NCI-H2081 treated with DMSO at 0.1 percent for 48 hours (cell line): ENCODE measurements around the gene ZRSR2.
A peak's percentile ranks its signal among the peaks of the same experiment; 100 is the strongest.
"Not testable (repeated sequence)": the region's sequence is repeated elsewhere in the genome, so short reads cannot be mapped to it uniquely, and the experiment has no call there.

Source experiments
- DNase-seq: peaks from one replicate; lab custom pipeline; 2025; lab: John Stamatoyannopoulos, UW

The ZRSR2 gene, protein sequence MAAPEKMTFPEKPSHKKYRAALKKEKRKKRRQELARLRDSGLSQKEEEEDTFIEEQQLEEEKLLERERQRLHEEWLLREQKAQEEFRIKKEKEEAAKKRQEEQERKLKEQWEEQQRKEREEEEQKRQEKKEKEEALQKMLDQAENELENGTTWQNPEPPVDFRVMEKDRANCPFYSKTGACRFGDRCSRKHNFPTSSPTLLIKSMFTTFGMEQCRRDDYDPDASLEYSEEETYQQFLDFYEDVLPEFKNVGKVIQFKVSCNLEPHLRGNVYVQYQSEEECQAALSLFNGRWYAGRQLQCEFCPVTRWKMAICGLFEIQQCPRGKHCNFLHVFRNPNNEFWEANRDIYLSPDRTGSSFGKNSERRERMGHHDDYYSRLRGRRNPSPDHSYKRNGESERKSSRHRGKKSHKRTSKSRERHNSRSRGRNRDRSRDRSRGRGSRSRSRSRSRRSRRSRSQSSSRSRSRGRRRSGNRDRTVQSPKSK

DNA sequence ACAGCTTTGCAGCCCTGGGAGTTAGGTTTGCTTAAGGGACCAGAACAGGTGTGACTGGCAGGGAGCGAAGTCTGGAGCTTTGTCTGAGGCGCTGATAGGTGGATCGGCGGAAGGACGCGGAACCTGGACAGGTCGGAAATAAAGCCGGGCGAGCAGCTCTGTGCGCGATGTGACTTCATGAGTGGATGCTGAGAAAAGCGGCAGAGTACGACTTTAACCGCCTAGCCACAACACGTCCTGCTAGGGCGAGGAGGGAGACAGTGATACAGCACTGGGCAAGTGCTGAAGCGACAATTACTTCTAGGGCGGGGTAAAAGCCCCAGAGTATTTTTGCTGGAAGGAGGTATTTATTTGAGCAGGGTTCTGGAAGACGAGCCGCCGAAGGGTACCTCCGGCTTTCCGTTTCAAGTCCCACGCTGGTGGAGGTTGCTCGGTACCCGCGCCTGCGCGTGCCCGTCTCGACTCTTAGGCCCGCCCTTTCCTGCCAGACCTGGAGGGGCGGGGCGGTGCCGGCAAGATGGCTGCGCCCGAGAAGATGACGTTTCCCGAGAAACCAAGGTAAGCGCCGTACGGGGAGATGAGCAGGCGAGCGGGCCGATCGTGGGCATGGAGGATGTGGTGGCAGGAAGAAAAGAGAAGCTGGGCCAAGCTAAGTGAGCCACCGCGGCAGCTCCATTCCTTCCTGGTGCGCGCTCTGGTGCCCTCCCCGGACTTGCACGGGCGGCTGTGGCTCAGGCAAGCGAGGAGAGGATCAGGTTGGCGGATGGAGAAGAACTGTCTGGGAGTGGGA, at the start of gene ZRSR2:
ZRSR2 (plus strand) TSS at position 506 of the 790 bp plus-strand sequence; CDS start at position 518, 12 bp downstream.
- peak; percentile 65 for DNase-seq

DNA sequence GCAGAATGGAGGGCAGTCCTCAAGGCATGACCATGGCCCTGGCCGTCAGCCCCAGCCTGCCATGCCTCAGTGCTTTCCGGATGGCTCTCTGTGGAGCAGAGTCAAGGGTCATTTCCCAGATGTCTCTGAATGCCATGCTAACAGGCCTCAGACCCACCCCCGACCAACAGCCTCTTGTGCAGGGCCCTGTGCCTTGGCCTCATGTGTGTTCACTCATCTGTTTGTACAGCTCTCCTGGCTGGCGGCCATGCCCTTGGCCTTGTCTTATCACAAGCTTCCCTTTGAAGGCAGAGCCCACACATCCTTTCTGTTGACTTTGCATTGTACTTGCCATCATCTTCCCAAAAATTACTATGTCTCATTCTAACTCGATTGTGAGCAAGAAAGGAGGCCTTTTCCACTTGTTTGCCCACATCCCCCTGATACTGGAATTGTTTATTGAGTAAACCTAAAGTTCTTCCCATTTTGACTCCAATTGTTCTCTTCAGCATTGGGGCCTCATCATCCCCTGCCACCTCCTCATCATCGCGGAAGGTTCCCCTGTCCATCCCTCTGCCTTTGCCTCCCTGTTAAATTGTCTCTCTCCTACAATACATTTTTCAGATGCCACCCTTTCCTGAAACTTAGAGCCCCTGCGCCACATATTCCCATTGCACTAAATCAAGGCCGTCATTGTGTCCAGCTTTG, 46.0 kb upstream of the ZRSR2 start:
- DNase-seq, result no peak

DNA sequence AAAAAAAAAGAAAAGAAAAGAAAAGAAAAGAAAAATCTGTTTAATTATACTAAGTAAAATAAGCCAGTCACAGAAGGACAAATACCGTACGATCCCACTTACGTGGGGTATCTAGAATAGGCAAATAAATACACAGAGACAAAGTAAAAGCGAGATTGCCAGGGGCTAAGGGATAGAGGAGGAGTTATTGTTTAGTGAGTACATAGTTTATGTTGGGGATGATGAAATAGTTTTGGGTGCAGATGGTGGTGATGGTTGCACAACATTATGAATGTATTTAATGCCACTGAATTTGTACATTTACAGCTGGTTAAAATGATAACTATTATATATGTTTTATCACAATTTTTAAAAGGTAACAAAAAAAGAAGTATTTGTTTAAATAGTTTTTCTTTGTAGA, 45.1 kb upstream of the ZRSR2 start:
- DNase-seq, result no peak

DNA sequence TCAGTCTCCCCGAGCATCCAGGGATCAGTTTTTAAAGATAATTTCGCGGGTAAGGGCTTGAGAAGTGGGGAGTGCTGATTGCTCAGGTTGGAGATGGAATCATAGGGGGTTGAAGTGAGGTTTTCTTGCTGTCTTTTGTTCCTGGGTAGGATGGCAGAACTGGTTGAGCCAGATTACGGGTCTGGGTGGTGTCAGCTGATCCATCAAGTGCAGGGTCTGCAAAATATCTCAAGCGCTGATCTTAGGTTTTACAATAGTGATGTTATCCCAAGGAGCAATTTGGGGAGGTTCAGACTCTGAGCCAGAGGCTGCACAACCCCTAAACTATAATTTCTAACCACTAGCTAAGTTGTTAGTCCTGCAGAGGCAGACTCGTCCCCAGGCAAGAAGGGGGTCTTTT, 43.6 kb upstream of the ZRSR2 start:
- DNase-seq, result not testable (repeated sequence)

DNA sequence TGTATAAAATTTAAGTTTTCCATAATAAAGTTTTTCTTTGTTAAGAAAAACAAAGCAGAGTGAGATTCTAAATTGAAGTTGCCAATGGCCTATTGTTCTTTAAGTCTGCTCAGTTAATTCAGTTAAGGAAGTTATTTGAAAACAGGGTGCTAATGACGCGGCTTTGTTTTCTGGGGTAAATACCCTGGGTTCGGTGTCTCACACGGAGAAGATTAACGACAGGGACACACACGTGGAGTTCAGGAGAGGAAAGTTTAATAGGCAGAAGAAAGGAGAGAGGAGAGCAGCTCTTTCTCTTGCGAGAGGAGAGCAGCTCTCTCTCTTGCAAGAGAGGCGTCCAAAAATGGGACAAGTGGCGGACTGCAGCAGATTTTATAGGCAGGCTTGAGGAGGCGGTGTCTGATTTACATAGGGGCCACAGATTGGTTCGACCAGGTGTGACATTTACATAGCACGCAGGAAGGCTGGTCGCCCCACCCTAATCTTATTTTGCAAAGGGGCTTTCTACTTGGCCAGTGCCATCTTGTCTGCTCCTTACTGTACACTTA, 42.6 kb upstream of the ZRSR2 start:
- DNase-seq, result no peak

DNA sequence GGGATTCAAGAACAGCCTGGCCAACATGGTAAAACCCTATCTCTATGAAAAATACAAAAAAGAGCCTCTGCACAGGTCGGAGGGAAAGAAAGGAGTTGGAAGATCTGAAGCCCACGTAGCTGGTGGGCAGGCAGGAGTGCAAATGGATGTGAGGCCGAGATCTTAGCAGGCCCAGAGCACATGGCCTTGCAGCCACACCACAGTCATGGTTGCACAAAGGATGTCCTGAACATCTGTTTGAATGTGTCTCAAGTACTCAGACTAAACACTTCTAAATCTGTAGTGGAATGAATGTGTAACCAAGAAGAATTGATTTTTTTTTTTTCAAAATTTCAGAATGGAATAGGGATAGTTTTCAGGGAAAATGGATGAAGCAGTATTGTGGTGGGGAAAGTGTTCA, 41.4 kb upstream of the ZRSR2 start:
- no peak for DNase-seq

DNA sequence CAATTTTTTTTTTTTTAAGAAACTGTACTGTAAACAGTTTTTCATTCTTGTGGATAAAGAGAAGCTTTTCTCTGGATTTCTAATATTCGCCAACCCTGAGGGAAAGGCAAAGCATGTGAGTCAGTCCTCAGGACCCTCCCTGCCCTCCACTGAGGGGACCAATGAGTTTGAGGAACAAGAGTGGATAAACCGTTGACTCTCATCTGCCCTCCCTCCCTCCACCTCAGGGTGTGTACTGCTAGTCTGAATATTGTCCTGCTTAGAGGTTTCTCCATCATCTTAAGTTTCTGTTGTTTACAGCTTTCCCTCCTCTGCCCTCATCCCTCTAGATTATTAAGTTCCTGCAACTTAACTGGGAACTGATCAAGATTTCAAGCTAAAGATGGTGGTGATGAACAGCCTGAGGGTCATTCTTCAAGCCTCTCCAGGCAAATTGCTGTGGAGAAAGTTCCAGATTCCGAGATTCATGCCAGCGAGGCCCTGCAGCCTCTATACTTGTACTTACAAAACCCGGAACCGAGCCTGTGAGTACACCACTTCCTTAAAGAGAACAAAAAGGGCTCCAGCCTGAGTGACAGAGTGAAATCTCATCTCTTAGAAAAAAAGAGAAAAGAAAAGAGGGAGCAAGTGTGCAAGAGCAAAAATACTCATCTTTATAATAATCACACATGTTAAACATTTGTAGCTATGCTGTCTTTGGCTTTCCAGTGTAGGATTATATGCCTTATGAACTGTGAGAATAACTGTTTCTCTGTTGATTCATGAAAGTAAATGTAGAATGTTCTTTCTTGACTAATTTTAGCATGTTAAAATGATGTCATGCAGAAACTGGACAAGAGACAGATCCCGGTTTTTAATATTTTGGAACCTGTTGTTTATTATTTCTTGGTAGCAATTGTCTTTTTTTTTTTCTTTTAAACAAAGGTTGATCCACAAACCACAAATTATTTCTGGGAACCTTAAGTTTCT, 40.4 kb upstream of the ZRSR2 start:
- no peak for DNase-seq

DNA sequence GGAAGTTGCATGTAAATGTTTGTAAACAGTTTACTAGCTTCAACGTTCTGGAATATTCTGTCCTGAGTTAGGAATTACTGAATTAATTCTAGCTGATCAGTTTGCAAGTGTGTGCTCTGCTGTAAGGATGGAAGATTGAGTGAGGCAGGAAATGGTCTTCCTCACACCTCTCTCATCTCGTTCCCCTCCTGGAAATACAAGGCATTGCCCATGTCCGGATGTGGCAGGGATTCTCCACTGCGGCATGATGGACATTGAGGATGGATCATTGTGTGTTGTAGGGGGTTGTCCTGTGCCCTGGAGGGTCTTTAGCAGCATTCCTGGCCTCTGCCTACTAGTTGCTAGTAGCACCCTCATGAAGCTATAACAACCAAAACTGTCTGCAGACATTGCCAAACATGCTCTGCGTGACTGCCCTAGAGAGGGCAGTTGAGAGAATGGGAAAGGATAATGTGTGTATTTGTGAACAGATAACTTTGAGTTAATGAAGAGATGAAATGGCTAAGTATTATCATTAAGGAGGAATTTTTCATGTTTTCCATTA, 39.6 kb upstream of the ZRSR2 start:
- no peak for DNase-seq

DNA sequence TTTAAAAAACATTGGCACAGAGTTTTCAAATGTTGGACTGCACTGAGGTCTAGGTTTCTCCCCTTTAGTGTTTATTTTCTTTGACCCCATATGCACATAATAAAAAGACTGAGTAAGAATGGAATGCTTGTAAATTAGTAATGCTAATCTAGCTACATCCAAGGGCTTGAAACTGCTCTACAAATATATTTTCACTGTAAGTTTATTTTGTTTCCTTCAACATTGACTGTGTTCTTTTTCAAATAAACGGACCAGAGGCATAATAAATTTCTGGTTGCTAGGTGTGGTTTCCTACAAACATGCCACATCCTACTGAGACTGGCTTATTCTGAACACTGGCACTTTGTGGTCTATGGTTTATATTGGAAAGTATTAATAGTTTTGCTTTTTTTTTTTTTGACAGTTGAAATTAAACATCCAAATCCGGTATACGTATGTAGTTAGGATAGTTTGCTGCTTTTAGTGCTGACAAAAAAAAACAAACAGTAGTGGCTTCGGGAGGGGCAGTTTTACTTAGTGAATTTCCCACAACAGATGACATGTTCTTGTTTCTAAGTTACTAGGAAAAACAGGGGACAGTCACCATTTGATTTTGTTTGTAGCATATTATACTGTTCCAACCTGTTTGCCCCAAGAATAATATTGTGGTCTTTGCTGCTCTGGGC, 39.0 kb upstream of the ZRSR2 start:
- DNase-seq, result no peak

DNA sequence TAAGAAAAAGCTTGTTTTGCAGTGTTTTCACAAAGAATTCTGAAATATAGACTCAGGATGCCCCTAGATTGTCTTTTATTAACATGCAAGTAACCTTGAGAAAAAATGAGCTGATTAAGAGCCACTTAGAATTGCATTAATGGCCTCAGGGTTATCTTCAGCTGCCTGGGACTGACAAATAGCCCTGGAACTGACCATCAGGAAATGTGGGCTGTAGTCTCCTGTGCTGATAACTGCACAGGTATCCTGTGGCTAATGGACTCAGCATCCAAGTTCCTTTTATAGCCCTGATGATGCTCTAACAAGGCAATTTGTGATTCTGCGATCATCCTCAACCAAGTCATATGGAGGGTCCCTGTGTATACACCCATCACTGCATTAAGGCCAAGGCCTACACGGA, 35.2 kb upstream of the ZRSR2 start:
- DNase-seq, result no peak

DNA sequence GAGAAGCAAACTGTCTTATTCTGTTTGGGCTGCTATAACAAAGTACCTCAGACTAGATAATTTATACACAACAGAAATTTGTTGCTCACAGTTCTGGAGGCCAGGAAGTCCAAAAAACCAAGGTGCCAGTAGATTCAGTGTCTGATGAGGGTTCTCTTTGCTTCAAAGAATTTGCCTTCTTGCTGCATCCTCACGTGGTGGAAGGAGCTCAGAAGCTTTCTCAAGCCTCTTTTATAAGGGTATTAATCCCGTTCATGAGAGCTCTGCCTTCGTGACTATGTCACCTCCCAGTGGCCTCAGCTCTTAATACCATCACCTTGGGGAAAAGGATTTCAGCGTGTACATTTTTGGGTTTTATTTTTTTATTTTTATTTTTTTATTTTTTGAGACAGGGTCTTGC, 32.1 kb upstream of the ZRSR2 start:
- no peak for DNase-seq

DNA sequence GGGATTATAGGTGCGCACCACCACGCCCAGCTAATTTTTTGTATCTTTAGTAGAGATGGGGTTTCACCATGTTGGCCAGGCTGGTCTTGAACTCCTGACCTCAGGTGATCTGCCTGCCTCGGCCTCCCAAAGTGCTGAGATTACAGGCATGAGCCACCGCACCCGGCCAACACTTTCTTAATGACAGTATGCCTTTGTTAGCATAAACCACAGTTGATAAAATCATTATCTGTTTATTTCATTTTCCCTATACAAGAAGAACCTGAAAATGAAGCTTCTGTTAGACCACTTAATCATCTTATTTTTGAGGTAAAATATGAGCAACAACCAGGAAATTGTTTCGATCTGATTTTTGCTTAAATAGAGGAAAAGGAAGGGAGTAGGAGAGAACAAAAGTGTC, 30.4 kb upstream of the ZRSR2 start:
- DNase-seq, result not testable (repeated sequence)

DNA sequence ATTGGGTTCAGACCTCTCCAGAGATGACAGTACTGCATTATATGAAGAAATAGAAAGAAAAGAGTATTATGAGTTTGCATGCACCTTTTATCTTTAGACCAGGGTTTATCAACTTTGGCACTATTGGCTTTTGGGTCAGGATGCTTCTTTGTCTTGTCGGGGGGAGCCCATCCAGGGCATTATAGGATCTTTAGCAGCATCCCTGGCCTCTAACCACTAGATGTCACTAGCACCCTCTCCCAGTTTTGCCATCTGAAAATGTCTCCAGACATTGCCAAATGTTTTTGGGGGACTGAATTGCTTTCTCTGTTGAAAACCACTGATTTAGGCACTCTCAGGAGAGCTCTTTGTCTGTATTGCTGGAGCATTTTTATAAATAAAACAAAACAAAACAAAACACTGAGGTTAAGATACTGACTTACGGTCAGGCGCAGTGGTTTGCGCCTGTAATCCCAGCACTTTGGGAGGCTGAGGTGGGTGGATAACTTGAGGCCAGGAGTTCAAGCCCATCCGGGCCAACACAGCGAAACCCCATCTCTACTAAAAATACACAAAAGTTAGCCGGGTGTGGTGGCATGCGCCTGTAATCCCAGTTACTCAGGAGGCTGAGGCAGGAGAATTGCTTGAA, 28.6 kb upstream of the ZRSR2 start:
- no peak for DNase-seq

DNA sequence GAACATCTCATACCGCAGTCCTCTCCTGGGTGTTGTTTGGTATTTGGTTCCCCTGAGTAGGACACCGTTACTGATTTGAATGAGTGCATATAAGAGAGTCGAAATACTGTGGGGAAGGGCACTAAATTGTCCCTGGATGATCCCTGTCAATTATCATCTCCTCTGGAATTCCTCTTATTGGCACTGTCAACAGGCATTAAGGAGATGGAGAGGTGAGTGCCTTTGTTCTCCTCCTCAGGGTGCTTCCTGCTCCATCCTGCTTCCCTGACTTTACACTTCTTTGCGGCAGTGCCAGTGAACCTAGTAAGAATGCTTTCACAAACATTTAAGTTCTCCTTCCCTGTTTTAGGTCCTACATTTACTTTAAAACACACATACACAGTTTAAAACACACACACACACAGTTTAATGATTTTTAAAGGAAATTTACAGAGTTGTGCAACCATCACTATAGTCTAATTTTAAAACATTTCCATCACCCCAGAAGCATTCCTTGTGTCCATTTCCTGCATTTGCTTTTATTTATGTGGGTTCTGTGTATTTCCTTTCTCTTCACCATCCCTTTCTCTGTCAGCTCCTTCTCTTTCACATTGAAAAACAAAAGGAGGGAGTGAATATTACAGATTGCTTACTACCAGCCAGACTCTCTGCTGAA, 20.9 kb upstream of the ZRSR2 start:
- no peak for DNase-seq

DNA sequence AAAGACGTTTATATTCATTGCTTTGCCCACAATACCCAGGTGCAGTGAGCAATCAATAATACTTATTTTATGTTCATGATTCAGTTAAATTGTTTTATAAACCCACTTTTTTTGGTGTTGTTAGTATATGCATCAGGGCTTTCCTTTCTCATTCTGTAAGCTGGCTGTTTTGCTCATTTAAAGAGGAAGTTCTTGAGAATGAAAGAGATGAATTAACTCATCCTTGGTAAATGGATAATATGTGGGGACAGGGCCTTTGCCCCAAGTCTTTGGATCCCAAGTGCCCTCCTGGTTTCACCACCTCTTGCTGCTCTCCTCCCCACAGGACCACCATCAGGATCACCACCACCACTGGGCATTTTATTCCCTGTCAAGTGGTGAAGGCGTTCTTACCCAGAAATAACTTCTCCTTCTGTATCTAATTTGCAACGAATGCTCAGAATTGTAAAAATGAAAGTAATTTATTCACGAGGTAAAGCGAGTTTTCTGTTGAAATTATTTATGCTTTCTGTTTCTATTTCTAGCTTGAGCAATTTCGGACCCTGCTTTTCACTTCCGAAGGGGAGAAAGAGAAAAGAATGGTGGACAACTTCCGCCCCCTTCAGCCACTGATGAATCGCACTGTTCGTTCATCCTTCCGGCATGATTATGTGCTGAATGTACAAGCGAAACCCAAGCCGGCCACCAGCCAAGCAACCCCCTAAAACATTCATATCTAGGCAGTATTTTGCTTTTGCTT, 8.2 kb upstream of the ZRSR2 start:
- no peak for DNase-seq

DNA sequence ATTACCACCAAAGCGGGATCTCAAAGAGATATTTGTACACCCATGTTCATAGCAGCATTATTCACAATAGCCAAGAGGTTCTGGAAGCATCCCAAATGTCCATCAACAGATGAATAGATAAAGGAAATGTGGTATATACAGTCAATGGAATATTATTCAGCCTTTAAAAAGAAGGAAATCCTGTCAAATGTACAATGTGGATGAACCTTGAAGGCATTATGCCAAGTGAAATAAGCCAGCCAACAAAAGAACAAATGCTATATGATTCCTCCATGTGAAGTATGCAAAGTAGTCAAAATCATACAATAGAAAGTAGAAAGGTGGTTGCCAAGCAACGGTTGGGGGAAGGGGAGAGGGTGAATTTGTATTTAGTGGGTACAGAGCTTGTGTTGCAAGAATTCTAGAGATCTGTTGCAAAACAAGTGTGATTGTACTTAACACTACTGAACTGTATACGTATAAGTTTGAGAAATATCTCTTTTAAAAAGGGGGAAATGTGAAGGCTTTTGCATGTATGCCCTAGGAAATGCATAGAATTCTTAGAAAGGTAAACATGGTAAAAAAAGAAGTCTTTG, 5.0 kb upstream of the ZRSR2 start:
- DNase-seq, result no peak

DNA sequence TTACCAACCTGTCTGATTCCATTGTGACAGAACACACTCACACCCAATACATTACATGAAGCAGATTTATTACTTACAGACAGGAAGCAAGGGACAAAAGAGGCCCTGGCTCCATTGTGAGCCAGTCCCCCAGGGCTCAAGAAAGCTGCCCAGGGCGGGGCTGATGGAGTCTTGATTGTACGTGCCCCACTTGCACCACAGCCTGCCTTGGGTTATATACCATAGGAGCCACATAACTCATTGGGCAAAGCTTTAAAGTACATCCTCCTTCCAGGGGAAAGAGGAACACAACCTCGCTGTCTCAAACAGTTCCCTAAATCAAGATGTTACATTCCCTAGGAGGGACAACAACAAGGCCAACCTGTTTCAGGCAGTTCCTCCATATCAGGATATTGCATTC, 3.4 kb upstream of the ZRSR2 start:
- DNase-seq, result no peak

DNA sequence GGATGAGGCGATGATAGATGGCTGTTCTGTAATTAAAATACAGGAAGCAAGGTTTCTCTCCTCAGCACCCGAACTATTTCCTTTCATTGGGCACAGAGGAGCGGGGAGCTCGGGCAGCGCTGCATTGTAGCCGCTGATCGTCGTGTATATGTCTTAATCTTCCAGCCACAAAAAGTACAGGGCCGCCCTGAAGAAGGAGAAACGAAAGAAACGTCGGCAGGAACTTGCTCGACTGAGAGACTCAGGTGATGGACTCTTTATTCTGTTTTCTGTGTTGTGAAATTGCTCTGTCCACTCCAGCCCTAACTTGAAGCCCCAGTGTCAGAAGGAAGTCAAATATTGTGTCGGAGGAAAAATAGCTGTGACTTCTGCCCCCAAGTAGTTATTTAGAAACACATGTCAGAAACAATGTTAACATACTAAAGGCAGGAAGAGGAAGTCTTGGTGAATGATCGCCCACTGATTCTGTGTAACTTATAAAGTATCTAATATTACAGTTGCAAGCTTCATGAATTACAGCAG, 546 bp downstream of the ZRSR2 start:
- DNase-seq, result no peak
